Renal cortex interstitium (tissue), 11 donors: ENCODE results near the gene RASGEF1B. TPM values are rescaled to one million over a fixed set of nuclear protein-coding genes. Genes with fewer than 3 reads are reported as not detected.
"Not testable (repeated sequence)": the region's sequence is repeated elsewhere in the genome, so short reads cannot be mapped to it uniquely, and the experiment has no call there.

Source experiments
- DNase-seq, 11 donors: peaks; one replicate each; pipeline ENCODE4 v3.0.0-alpha.2; 2013; ENCODE audit warnings: low read depth in 9 of 11, low spot score in 4 of 11; ENCODE audit errors: extremely low read depth in 1 of 11
- polyA plus RNA-seq, 3 donors: library from polyadenylated mRNA; unstranded; fragments of 120-200 nt; gene quantifications; one replicate each; pipeline ENCODE4 v1.2.1, GENCODE V29; 2013; ENCODE audit not compliant: insufficient read length in 3 of 3

The RASGEF1B gene
- polyA plus RNA-seq, 3 donors, result 10.4 to 13.0 (median 13.0) TPM

DNA sequence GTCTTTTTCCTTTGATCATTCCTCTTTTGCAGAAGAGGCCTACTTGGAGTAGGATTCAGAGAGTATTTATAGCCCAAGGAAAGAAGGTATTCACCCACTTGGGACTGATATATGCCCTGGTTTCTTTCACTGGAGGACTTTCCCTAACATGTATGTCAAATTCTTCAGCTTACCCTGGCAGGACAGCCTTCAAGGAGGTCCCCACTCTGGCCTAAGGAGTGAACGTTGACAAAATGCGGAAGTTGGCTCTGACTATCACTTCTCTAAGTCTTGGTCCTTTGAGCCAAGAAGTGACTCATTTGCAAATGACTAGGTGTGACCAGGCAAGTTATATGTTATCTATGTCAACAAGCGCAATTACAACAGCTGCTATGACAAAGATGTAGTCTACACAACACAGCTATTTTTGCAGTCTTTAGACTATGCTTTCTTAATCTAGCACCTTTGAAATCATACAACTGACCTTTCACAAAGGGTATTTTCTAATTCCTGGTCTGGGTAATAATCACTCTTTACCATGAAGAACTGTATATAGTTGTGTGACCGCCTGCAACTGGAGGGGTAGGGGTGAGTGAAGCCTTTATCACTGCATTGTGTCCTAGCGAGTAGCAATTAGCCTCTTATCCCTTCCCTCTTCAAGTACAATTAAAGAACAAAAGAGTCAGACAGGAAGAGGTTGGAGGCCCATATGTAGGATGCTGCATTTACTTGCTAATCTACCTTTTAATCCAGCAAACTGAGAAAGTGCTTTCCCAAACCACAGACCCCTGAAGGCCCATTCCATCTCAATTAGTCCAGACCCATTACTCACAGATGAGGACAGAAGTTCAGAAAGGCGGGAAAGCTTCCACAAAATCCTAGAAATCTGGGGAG is 50.1 kb downstream of the RASGEF1B start:
- no peak for DNase-seq

DNA sequence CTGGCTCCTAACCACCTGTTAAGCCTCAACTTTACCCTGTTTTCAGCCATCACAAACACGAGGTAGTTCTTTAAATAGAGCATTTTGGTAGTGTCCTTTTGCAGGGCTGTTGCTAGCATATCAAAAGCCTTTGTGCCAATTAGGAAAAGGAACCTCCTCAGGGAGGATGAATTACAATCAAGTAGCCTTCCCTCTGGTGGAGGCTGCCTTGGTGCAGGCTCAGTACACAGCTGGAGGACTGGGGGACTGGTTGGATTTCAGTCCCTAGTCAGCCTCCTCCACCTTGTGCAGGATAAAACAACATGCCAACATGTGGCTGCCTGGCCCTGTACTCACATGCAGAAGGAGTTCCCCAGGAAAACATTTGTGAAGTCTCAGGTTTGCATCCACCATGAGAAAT is 53.1 kb downstream of the RASGEF1B start:
- no peak for DNase-seq

DNA sequence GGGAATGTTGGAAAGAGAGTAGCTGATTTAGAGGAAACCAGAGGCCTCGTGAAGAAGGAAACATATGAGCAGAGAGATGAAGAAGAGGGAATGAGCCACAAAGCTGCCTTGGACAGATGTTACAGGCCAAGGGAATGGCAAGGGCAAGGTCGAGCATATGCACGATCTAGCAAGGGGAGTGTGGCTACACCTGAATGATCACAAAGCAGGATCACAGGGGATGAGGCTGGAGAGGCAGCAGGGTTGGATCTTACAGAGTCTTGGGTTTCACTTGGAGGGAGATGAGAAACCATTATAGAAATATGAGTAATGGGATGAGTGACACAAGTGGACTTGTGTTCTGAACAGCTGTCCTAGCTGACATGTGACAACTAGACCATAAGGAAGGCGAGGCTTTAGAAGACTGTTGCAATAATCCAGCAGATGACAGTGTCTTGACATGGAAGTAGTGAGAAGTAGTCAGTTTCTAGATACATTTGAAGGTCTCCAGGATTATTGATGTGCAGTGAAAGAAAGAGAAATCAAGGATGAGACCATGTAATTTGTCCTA is 58.7 kb downstream of the RASGEF1B start:
- no peak for DNase-seq

DNA sequence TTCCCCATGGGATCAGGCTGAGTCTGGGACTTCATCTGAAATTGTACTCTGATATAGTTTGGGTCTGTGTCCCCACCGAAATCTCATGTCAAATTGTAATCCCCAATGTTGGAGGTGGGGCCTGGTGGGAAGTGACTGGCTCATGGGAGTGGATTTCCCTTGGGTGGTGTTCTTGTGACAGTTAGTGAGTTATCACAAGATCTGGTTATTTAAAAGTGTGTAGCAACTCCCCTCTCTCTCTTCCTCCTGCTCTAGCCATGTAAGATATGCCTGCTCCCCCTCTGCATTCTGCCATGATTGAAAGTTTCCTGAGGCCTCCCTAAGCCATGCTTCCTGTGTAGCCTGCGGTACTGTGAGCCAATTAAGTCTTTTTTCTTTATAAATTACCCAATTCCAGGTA is 61.0 kb downstream of the RASGEF1B start:
- no peak for DNase-seq

DNA sequence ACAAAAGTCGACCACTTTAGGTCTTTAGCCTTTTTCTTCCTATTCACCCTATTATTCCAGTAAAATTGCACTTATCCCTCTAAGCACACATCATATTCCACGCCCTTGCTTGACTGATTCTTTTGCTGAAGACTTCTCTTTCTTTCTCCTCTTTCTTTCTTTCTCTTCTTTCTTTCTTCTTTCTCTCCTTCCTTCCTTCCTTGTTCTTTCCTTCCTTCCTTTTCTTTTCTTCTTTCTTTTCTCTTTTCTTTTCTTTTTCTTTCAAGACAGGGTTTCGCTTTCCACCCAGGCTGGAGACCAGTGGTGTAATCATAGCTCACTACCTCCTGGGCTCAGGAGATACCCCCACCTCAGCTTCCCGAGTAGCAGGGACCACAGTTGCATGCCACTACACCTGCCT is 61.9 kb downstream of the RASGEF1B start:
- DNase-seq, result no peak

DNA sequence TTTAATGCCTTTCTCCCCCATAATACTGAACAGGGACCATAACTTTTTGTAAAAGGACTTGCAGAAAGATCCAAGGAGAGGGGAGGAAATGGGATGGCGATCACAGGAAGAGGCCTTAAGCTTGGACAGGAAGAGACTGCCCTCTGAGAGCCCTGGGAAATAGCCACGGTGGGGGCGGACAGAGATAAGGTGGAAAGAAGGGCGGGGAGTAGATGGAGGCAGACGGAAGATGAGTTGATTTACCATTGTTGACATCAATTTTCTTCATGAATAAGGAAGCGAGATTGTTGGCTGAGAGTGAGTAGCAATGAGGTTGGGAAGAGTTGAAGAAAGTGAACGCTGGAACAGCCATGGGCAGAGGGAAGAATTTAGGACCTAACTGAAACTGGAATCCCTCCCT is 63.4 kb downstream of the RASGEF1B start:
- DNase-seq, result no peak

DNA sequence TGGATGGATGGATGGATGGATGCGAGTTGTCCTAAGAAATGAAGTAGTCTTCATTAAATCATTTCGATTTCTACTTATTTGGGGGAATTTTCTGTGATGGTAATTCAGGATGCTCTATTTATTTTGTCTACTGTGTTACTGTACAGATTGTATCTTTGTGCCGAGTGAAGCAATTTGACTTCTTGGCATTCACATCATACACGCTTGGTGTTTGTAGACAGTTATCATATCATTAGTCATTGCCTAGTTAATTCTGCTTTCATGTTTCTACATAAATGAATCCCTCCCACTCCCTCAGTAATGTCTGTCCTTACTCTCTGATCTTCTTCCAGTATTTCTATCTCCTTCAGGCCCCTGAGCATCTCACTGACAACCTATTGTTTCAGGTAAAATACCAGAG is 64.0 kb downstream of the RASGEF1B start:
- no peak for DNase-seq

DNA sequence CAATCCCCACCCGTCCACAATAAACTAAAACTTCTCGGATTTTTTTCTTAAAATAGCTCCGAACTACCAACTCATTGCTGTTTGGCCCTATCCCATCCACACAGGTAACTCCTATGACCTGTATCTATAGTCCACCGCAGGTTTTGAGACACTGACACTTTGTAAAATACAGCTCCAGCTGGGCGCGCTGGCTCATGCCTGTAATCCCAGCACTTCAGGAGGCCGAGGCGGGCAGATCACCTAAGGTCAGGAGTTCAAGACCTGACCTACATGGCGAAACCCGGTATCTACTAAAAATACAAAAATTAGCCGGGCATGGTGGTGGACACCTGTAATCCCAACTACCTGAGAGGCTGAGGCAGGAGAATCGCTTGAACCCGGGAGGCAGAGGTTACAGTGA is 65.2 kb downstream of the RASGEF1B start:
- DNase-seq, result not testable (repeated sequence)

DNA sequence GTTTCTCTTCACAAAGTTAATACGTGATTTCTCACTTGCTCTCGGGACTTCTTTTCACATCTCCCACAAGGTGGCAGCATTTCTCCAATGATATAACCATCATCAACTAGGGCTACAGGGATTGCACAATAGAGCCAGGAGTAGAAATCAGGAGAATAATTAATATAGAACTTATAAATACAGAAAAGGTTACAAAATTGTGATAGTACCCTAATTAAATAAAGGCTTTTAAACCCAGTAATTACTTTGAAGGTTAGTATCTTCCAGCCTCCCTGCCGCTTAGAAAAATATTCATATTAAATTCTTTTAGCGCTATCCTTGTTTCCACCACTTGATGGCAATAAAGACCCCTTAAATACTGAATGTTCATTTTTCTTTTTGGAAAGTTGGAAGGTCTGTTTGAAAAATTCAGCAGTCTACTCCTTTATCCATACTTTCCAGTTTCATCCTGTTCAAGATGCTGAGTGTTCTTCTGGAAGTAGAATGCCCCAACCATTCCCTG is 65.8 kb downstream of the RASGEF1B start:
- DNase-seq, result peak; percentile 50 to 87 (median 76)

DNA sequence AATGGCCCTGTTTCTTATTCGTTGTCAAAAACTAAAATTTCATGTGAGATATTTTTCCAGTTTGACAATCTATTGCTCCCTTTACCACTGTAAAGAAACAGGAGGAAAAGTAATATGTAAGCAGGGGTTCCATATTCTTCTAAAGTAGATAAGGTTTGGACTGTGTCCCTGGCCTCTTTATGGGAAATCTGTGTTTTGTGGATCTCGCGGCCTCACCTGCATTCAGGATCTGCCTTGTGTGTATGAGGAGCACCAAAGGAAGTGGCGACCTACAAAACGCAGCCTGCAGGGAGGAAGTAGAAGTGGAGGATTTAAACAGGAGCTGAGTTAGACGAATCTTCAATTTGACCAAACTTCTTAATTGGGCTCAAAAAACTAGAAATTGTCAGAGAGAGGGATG is 67.0 kb downstream of the RASGEF1B start:
- DNase-seq, result no peak

DNA sequence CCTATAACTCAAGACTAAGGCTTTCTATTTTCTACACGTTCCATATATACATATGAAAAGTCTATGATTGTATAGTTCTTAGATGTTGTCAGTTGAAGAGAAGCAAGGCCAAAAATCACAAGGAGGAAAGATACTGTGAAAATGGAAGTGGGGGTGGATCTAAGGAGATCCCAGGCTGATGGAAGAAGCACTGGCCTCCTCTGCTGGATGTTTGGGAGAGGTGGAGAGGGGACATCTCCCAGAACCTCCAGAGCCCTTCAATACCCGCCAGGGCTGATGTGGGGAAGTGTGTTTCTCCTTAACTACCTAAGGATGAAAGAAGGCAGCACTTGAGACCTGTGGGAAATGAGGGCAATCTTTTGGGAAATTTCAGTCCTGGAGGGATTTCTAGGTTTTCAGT is 67.4 kb downstream of the RASGEF1B start:
- DNase-seq, result no peak

DNA sequence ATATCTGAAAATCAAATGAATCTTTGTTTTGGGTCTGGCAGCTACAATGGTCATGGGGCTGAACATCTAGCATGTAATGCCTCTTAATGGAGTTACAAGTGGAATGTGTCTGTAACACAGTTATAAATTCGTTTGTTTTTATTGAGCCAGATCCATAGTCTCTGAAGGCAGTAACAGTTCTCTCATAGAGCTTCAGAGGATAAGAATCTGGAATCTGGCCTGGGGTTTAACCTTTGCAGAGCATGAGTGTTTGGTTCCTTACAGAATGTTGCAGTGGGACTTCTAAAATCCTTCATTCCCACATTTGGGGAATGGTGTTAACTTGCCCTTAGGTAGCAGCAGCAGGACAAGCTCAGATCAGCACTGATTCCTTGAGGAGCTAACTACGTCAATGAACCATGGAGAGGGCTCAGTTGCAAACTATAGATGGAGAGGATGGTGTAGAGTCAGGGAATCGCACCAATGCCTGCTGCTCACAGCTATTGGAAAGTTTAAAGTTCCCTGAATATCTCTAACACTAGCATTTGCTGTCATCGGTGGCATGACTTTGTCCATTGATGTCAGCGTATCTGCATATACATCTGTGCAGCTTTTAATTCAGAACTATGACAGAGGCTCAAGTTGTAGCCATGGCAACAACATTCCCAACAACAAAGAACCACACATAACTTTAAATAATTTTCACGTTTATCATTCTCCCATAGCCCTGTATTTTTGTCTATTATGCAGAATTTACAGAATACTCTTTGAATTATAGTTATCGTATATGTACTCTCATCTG is 72.2 kb downstream of the RASGEF1B start:
- DNase-seq, result no peak

DNA sequence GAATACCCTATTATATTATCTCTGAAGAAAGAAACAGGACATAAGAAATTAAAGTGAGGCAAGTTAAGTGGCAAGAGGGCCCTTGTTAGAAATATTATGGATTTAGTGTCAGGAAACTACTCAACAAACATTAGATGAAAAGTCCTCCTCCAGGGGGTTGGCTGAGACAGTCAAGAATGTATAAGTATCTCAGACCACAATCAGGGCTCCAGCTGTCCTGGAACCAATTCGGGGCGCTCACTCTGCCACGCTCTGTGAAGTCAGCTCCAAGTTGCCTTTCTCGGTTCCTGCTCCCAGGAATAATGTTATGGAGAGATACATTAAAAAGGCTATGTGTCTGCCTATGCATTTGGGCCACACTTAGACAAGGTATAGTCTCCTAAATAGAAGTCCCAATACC is 73.3 kb downstream of the RASGEF1B start:
- DNase-seq, result no peak

DNA sequence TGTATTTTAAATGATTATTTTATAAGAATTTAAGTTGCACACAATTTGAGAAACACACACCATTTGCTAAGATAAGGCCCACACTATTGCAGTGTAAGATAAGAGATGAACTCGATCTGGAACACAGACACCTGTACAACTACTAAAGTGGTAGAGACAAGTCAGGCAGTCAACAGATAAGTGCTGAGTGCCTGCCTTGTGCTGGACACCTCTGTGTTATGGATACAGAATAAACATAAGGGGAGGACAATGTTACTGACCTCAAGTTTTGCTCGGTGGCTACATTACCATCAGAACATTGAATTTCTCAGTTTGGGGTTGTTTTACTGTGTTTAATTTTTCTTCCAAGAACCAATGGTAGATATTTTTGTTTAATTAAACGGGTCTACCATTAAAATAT is 74.1 kb downstream of the RASGEF1B start:
- no peak for DNase-seq

DNA sequence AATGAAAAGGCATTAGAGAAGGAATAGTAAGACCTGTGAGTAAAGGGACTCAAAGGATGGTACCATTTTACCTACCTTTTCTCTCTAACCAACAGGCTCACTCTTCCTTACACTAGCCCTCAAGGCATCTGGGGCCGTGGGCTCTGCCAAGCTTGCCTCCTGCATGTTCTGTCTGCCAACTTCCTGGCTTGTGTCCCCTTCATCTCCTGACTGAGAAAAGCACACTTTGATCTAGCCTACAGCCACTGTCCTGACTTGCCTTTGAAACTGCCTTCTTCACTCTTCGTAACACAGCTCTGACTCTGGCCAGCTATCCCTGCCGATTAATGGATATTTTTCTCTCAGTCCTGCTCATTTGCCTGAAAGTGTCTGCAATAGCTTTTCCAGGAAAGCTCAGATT is 76.5 kb downstream of the RASGEF1B start:
- DNase-seq, result no peak

DNA sequence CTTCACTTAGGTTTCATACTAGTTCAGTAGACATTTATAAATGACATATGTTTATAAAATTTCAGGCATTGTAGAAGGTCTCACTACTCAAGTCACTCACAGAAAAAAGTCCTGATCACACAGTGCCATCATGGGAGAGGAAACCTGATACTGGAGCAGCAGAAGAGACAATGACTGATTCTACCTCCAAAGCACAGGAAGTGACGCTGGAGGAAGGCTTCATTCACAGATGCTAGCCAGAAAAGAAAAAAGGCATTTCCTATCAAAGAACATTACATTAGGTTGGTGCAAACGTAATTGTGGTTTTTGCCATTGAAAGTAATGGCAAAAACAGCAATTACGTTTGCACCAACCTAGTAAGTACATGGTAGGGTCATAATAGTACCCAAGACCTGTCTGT is 79.5 kb downstream of the RASGEF1B start:
- no peak for DNase-seq

DNA sequence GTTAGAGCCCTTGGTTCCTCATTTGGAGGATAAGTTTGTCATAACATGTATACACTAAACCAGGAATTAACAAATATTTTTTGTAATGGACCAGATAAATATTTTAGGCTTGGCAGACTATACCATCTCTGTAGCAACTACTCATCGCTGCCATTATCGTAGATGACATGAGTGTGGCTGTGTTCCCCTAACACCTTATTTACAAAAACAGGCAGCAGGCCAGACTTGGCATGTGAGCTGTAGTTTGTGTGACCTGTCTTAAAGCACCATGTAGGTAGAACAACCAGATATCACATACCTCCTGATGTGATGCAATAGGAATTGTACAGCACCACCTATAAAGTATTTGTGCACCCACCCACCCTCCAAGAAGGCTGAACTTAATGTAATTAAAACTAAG is 82.0 kb downstream of the RASGEF1B start:
- no peak for DNase-seq

DNA sequence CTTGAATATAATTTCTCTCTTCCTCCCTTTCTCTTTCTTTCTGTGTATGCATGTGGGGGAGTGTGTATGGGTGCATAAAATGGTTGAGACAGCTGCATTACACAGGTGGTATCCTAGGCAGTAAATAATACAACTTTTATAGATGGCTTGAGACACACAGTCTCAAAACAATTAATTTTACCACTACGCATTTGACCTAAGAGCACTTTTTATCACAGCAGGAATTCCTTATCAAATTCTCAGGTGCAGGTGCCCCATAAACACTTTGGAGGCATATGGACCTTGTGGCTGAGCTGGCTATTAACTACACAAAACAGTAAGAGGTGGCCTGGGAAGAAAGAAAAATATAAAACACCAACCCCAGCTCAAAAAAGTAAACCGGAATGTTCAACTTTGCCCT is 91.3 kb downstream of the RASGEF1B start:
- peak in 3 of 11 donors; percentile 8 to 11 (median 10) for DNase-seq

DNA sequence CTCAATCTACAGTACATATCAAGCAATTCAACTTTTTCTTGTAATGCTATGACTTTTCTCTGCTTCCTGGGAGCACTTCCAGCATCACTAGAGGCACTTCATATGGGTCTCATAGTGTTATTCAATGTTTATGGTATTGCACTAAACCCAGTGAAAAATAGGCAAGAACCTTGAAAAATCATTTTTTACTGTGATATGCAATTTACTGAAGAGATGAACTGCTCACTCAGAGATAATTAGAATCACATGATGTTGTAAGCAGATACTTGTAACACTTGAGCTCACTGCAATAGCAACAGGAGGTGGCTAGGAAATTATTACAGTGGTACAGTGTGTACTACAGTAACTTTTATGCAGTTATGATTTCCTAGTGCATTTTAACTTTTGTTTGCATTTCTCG is 93.3 kb downstream of the RASGEF1B start:
- DNase-seq, result no peak

DNA sequence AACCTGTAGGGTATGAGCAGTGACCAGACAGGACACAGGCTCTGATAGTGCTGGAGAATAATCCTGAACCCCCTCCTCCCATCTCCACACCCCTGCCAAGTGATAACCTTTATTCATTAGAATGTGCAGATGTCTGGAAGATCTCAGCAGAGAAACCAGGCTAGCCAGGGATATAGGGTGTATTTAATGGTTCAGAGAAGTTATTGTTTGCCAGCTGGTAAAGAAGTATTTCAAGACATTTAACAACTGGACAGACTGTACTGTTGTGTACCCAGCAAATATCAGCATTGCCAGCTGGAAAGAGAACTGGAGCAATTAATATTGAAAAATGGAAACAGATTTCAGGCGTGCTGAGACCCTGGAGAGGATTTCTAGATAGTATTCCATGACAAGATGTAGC is 94.5 kb downstream of the RASGEF1B start:
- DNase-seq, result no peak
